Measurements from ENCODE around the gene LDLRAD4.

Gene LDLRAD4

DNA sequence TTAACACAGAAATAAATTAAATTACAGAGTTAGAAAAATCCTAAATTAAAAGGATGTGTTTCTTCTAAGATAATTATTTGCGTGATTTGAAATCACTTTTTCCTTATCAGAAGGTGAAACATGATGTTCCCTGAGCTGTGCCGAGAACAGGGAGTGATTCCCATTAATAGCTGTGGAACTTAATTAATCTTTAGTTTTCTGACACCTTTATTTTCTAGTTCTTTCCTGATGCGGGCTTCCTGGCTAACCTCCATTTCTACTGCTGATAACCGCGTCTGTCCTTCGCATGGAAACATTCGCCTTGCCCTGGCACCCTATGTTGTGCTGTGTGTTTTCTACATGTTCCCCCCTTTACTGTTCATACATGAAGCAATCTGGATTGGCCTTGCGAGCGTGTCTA, 334.9 kb downstream of the LDLRAD4 start:
- no peaks in the 10 kb centered on the region for H3K9me3 ChIP-seq (ENCODE audit: control insufficient read depth, low read length)

DNA sequence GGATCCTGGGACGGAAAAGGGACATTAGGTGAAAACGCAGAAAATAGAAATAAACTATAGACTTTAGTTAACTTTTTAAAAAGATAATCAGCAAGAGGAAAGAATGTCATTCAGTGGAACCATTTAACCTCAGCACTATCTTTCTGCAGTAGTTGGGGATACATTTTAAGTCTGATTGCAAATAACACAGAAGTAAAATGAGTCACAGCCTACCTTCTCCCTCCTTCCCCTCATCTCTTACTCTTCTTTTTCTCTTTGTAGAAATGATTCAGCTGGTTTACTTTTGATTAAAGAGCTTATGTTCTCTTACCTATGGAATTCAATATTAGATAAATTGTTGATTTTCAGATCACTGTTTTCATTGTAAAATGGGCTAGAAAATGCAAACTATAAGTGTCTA, 336.6 kb downstream of the LDLRAD4 start:
- H3K79me2 ChIP-seq = no peaks in the 10 kb centered on the region
- no peak overlapping the region for H3K27ac ChIP-seq
- H3K4me2 ChIP-seq (ENCODE audit: low read length) = no peak overlapping the region
- no peaks in the 10 kb centered on the region for H3K4me1 ChIP-seq
- H3K27me3 ChIP-seq (ENCODE audit: control insufficient read depth, insufficient read depth, low read length) = no peaks in the 10 kb centered on the region
- no peak overlapping the region for H3K9ac ChIP-seq
- H3K36me3 ChIP-seq (ENCODE audit: control insufficient read depth, insufficient read depth, low read length) = no peaks in the 10 kb centered on the region
- H3K4me3 ChIP-seq (ENCODE audit: low read depth, low read length) = no peak overlapping the region
- no peaks in the 10 kb centered on the region for H3K9me3 ChIP-seq (ENCODE audit: control insufficient read depth, low read length)
- TF ChIP-seq, protein P1, sequence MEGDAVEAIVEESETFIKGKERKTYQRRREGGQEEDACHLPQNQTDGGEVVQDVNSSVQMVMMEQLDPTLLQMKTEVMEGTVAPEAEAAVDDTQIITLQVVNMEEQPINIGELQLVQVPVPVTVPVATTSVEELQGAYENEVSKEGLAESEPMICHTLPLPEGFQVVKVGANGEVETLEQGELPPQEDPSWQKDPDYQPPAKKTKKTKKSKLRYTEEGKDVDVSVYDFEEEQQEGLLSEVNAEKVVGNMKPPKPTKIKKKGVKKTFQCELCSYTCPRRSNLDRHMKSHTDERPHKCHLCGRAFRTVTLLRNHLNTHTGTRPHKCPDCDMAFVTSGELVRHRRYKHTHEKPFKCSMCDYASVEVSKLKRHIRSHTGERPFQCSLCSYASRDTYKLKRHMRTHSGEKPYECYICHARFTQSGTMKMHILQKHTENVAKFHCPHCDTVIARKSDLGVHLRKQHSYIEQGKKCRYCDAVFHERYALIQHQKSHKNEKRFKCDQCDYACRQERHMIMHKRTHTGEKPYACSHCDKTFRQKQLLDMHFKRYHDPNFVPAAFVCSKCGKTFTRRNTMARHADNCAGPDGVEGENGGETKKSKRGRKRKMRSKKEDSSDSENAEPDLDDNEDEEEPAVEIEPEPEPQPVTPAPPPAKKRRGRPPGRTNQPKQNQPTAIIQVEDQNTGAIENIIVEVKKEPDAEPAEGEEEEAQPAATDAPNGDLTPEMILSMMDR (IDR thresholded peaks at IDR 0.05) = no peak
- no peak overlapping the region for H2AFZ ChIP-seq

More for the DNA sequence above, 334.9 kb downstream of the LDLRAD4 start:
- no peak overlapping the region for H3K4me3 ChIP-seq (ENCODE audit: low read depth, low read length)
- H2AFZ ChIP-seq = no peak overlapping the region
- no peak overlapping the region for H3K9ac ChIP-seq
- no peaks in the 10 kb centered on the region for H3K36me3 ChIP-seq (ENCODE audit: control insufficient read depth, insufficient read depth, low read length)
- H3K27me3 ChIP-seq (ENCODE audit: control insufficient read depth, insufficient read depth, low read length) = no peaks in the 10 kb centered on the region
- no peaks in the 10 kb centered on the region for H3K4me1 ChIP-seq
- no peaks in the 10 kb centered on the region for H3K79me2 ChIP-seq
- no peak overlapping the region for H3K27ac ChIP-seq
- TF ChIP-seq, protein P1 (IDR thresholded peaks at IDR 0.05) = no peak
- H3K4me2 ChIP-seq (ENCODE audit: low read length) = no peak overlapping the region

DNA sequence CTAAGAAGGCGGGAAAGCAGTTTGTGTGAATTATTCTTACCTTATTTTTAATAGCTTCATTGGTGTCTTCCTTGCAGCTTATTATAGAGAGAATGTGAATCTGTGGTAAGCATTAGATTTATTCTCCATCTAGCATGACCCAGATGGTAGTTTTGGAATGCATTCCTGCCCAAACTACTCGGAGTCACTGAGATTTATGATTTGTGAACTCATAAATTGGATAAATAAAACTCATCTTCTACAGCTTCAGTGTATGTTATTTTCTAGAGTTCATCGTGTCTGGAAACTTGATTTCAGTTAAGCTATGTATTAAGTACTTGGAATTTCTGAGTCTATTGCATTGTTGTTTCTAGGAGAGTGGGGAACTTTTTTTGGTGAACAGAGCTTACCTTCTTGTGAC, 337.3 kb downstream of the LDLRAD4 start:
- Histone ChIP-seq H3K27ac (no peak overlapping the region), H3K27me3 (ENCODE audit: control insufficient read depth, insufficient read depth, low read length) (no peaks in the 10 kb centered on the region), H3K9ac (no peak overlapping the region), H3K4me2 (ENCODE audit: low read length) (no peak overlapping the region), H3K79me2 (no peaks in the 10 kb centered on the region), H3K4me1 (no peaks in the 10 kb centered on the region), H3K4me3 (ENCODE audit: low read depth, low read length) (no peak overlapping the region), H3K9me3 (ENCODE audit: control insufficient read depth, low read length) (no peaks in the 10 kb centered on the region), H2AFZ (no peak overlapping the region), H3K36me3 (ENCODE audit: control insufficient read depth, insufficient read depth, low read length) (no peaks in the 10 kb centered on the region)
- TF ChIP-seq, protein P1 (IDR thresholded peaks at IDR 0.05) = no peak

DNA sequence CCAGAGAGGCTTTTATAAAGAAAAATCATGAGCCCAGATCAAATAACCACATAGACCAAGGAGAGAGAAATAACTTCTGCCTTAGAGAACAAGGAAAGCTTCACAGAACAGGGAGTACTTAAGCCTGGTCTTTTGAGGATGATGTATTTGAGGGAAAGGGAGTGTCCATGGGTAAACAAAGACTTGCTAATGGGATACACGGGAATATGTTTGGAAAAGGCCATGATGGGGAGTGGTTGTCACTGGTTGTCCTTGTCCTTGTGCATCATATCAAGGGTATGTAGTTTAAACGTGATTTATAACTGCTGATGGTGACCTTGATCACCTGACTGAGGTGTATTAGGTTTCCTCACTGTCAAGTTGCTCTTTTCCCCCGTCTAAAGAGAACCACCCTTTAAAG, 337.9 kb downstream of the LDLRAD4 start:
- Histone ChIP-seq H3K27ac (no peak overlapping the region), H2AFZ (no peak overlapping the region), H3K4me2 (ENCODE audit: low read length) (no peak overlapping the region), H3K9me3 (ENCODE audit: control insufficient read depth, low read length) (no peaks in the 10 kb centered on the region), H3K4me3 (ENCODE audit: low read depth, low read length) (no peak overlapping the region), H3K36me3 (ENCODE audit: control insufficient read depth, insufficient read depth, low read length) (no peaks in the 10 kb centered on the region), H3K27me3 (ENCODE audit: control insufficient read depth, insufficient read depth, low read length) (no peaks in the 10 kb centered on the region), H3K79me2 (no peaks in the 10 kb centered on the region), H3K4me1 (no peaks in the 10 kb centered on the region), H3K9ac (no peak overlapping the region)
- TF ChIP-seq, protein P1 (IDR thresholded peaks at IDR 0.05) = no peak

DNA sequence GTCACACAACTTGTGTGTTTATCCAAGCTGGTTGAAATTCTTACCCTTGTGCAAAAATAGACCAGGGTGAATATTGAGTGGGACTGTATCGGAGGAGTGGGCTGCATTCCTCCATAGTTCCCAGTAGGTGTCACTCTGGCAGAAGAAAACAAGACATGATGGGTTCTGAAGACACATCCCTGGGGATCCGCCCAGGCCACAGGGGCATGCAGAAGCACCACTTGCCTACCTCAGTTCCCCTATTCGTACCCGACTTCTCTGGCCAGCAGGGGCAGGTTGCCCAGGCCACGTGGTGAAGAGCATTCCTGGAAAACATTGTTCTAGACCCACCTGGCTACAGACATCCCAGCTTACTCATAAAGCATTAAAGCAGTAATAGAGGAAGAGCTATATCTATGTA, 339.6 kb downstream of the LDLRAD4 start:
- Histone ChIP-seq H3K9me3 (ENCODE audit: control insufficient read depth, low read length) (no peaks in the 10 kb centered on the region), H3K4me3 (ENCODE audit: low read depth, low read length) (no peak overlapping the region), H3K27ac (no peak overlapping the region), H3K79me2 (no peaks in the 10 kb centered on the region), H3K4me1 (no peaks in the 10 kb centered on the region), H2AFZ (no peak overlapping the region), H3K9ac (no peak overlapping the region), H3K36me3 (ENCODE audit: control insufficient read depth, insufficient read depth, low read length) (no peaks in the 10 kb centered on the region), H3K4me2 (ENCODE audit: low read length) (no peak overlapping the region), H3K27me3 (ENCODE audit: control insufficient read depth, insufficient read depth, low read length) (no peaks in the 10 kb centered on the region)
- TF ChIP-seq, protein P1 (IDR thresholded peaks at IDR 0.05) = peak; percentile 33
